GM21717 (cell line): ENCODE measurements around the gene MACROD2.

ENCODE experiments used
- ATAC-seq: cut with Tn5 transposase; IDR thresholded peaks from one replicate; pipeline ENCODE4 v1.9.1; 2021; ENCODE audit warnings: mild to moderate bottlenecking, moderate library complexity; ENCODE audit not compliant: unreplicated experiment

Gene MACROD2

GRCh38 chr20:16083639-16084280, 2088.4 kb downstream of the MACROD2 start:
- no peak for ATAC-seq

DNA sequence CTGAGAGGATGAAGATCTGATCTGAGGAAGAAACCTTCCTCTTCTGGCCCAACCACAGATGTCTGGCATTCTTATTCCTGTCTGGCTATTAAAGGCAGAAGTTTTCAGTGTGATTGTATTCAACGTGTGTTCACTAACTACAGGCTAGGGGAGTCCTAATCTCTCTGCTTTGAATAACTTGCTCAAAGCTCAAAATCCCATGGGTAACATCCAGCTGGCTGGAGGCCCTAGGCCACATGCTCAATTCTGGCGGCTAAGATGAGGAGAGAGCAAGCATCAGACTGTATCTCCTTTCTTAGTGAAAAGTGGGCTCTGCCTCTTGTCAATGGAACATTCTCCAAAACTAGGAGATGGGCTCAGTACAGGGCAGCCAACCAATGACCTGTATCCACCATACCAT, 2099.9 kb downstream of the MACROD2 start:
- ATAC-seq: no peak

DNA sequence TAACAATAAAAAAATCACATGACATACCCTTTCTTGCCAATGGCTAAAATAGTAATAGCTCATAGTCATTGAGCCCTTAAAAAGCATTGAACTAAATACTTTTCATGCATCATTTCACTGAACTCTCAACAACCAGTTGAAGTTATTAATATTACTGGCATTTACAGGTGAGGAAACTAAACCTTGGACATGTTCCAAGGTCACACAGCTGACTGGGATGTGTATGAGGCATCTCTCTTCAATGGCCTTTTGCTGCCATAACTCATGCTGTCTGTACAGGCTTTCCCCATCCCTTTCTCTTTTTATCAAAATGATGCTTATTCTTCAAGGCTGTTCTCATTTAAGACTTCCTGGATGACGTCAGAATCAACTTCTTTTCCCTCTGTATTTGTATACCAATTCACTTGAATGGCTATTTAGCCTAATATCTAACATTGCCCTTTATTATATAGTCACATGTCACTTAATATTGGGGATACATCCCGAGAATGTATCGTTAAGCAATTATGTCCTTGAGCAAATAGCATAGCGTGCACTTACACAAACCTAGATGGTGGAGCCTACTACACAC, 2101.5 kb downstream of the MACROD2 start:
- ATAC-seq: no peak

- no peak for ATAC-seq
Observed at GRCh38 chr20:16097788-16098187, 2102.5 kb downstream of the MACROD2 start.

DNA sequence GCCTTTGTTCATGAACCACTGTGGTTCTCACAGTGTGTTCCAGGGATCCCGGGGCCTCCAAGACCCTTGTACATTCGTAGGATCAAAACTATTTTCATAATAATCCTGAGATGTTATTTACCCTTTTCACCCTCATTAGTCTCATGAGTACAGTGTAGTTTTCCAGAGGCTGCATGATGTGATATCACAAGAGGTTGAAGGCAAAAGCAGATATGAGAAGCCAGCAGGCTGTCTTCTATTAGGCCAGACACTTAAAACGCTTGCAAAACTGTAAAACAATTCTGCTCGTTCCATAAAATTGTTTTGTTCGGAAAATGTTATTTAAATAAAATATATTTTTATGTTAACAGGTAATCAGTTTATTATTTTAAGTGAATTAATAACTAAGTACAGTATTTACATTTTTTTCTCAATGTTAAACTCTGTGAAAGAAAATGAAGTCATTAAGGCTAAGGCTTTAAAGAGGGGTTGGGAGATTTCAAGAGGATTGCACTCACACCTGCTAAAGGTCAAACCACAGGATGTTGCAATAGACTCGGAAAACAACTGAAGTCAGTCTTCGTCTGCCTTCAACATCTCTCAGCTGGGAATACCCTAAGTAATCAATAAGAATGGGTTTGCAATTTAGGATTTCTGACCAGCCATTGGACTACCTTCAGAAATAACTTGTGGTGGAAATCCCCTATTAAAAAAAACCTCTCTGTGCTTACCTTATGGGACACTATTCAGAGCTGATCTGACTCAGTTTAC, 2103.7 kb downstream of the MACROD2 start:
- no peak for ATAC-seq

DNA sequence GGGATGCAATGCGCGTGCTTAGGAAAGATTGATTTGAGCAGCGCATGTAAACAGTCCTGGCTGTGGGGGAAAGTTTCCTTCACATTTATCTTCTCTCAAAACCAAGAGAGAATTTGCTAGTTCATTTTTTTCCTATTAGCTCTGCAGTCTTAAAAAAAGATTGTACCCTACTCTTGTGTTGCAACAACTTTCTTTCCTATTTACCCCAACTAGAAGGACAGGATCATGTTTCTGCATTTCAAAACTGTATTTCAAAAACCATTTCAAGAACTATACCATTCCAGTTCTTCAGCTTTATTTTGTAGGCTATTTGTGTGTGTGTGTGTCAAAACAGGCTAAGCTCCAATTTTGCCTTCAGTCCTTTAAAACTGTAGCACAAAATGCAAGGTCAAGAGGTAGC, 2104.8 kb downstream of the MACROD2 start:
- no peak for ATAC-seq

DNA sequence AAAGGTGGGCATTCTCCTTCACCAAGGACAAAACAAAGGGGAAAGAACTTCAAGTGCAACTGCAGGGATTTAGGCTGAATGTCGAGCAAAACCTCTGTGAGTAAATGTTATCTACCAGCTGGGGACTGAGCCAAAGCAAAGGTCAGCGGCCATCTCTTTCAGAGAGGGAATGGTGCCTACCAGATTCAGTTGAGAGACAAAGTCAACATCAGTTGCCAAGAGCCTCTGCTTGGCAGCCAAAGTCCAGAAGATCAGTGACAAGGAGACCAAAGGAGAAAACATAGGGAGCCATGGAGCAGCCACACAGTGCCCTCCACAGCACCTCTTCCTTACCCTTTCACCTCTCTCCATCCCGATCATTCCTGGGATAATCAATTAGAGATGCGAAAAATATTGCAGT, 2105.5 kb downstream of the MACROD2 start:
- no peak for ATAC-seq
